B cell (primary cell): ENCODE measurements around the gene RPS14. TPM values are rescaled to one million over a fixed set of nuclear protein-coding genes. Genes with fewer than 3 reads are reported as not detected.

Source experiments
- ATAC-seq: fragments of 200-7000 bp; cut with Tn5 transposase; one replicate; pipeline ENCODE4 v1.10.0; 2021; ENCODE audit warnings: low read depth, mild to moderate bottlenecking, moderate number of reproducible peaks, moderate library complexity
- CTCF ChIA-PET: fragments of 350-600 bp; sonication (Branson Sonifier 250); formaldehyde crosslinking; loops from one replicate; lab custom pipeline; 2021; ENCODE audit warnings: antibody characterized with exemption, inconsistent platforms; lab: Charles Lee
- POLR2A ChIA-PET: fragments of 350-600 bp; sonication (Branson Sonifier 250); formaldehyde crosslinking; loops from one replicate; lab custom pipeline; 2021; ENCODE audit warnings: antibody characterized with exemption; lab: Charles Lee
- DNase-seq: peaks from one replicate; pipeline ENCODE4 v3.0.0; 2013
- H2AFZ ChIP-seq: 2 replicates; pipeline ENCODE4 v1.6.1; 2012; ENCODE audit warnings: mild to moderate bottlenecking, low read depth, low read length; ENCODE audit not compliant: insufficient read depth, poor library complexity, severe bottlenecking
- H3K27ac ChIP-seq, 2 donors: 1 replicate in 1 of 2; 2 replicates in 1 of 2; pipeline ENCODE4 v1.5.1; 2012 to 2013; ENCODE audit warnings: low read length in 2 of 2, mild to moderate bottlenecking in 2 of 2, moderate library complexity in 1 of 2
- H3K27me3 ChIP-seq, 4 experiments: fragments of 200-600 bp in 1 of 4; sonication (generic) in 1 of 4; replicated peaks in 1 of 4; 1 replicate in 2 of 4; 2 replicates in 2 of 4; pipeline versions ENCODE4 v1.6.1 to v1.7.0; 2013 to 2016; ENCODE audit warnings: low read length in 3 of 4, mild to moderate bottlenecking in 2 of 4, mixed read lengths in 1 of 4, moderate library complexity in 1 of 4; ENCODE audit not compliant: insufficient read depth in 4 of 4, control insufficient read depth in 3 of 4; ENCODE audit errors: control extremely low read depth in 1 of 4
- H3K36me3 ChIP-seq, 2 experiments: replicated peaks in 1 of 2; 1 replicate in 1 of 2; 2 replicates in 1 of 2; pipeline versions ENCODE4 v1.6.1 to v1.7.1; 2013; ENCODE audit warnings: low read length in 1 of 2; ENCODE audit not compliant: insufficient read depth in 2 of 2, control insufficient read depth in 1 of 2; ENCODE audit errors: control extremely low read depth in 1 of 2, extremely low read depth in 1 of 2
- H3K4me1 ChIP-seq, 2 donors: fragments of 200-600 bp in 1 of 2; sonication (generic) in 1 of 2; 1 replicate in 1 of 2; 2 replicates in 1 of 2; pipeline versions ENCODE4 v1.5.1 to v1.6.1; 2013 to 2017; ENCODE audit warnings: low read length in 2 of 2; ENCODE audit not compliant: control insufficient read depth in 2 of 2, insufficient read depth in 2 of 2
- H3K4me2 ChIP-seq: replicated peaks from 2 replicates; pipeline ENCODE3; 2012; ENCODE audit warnings: mild to moderate bottlenecking, low read depth, low read length; ENCODE audit not compliant: poor library complexity, severe bottlenecking
- H3K4me3 ChIP-seq, 5 experiments: fragments of 200-600 bp in 1 of 5; sonication (generic) in 1 of 5; 1 replicate in 3 of 5; 2 replicates in 2 of 5; pipeline versions ENCODE4 v1.5.1 to v1.7.0; 2011 to 2016; ENCODE audit warnings: low read length in 4 of 5, mild to moderate bottlenecking in 4 of 5, low read depth in 2 of 5, control low read depth in 1 of 5, moderate library complexity in 1 of 5; ENCODE audit not compliant: insufficient read depth in 1 of 5; ENCODE audit errors: control extremely low read depth in 1 of 5, extremely low read depth in 1 of 5
- H3K79me2 ChIP-seq: fragments of 200-600 bp; sonication (generic); one replicate; pipeline ENCODE4 v1.6.0; 2016; ENCODE audit warnings: low read length; ENCODE audit not compliant: control insufficient read depth, insufficient read depth
- H3K9ac ChIP-seq: fragments of 200-600 bp; sonication (generic); 2 replicates; pipeline ENCODE4 v1.6.1; 2017; ENCODE audit warnings: mild to moderate bottlenecking, low read length, moderate library complexity
- H3K9me3 ChIP-seq, 3 donors: one replicate each; pipeline versions ENCODE4 v1.6.1 to v1.7.1; 2013; ENCODE audit warnings: low read length in 2 of 3; ENCODE audit not compliant: control insufficient read depth in 2 of 3, insufficient read depth in 1 of 3; ENCODE audit errors: control extremely low read depth in 1 of 3
- H4K20me1 ChIP-seq: 2 replicates; pipeline ENCODE4 v1.6.0; 2012; ENCODE audit warnings: mild to moderate bottlenecking, low read length; ENCODE audit not compliant: insufficient read depth, control insufficient read depth, poor library complexity, severe bottlenecking
- H3K27ac Mint-ChIP-seq: one replicate; pipeline ENCODE4 v1.8.0; 2021; ENCODE audit warnings: mixed read lengths
- H3K27me3 Mint-ChIP-seq: one replicate; pipeline ENCODE4 v1.8.0; 2021; ENCODE audit warnings: mixed read lengths
- H3K4me1 Mint-ChIP-seq: one replicate; pipeline ENCODE4 v1.8.0; 2021; ENCODE audit warnings: mixed read lengths
- H3K4me3 Mint-ChIP-seq: one replicate; pipeline ENCODE4 v1.8.0; 2021; ENCODE audit warnings: mixed read lengths
- H3K9me3 Mint-ChIP-seq: one replicate; pipeline ENCODE4 v1.8.0; 2022; ENCODE audit warnings: mixed read lengths; ENCODE audit not compliant: insufficient read depth
- CTCF ChIP-seq: fragments of 200-600 bp; IDR thresholded peaks from one replicate; pipeline ENCODE4 v1.8.0; 2022; ENCODE audit warnings: antibody characterized with exemption, mild to moderate bottlenecking
- EZH2 ChIP-seq: IDR thresholded peaks from 2 replicates; pipeline ENCODE4 v1.6.1; 2012; ENCODE audit warnings: borderline replicate concordance, low read depth, mild to moderate bottlenecking, moderate library complexity, low read length; ENCODE audit not compliant: insufficient read depth, poor library complexity, severe bottlenecking
- WGBS: methylation state at CpG from one replicate; pipeline ENCODE4 v1.1.5; 2013; ENCODE audit warnings: missing lambda C conversion rate; ENCODE audit not compliant: insufficient coverage; 5-methylcytosine and 5-hydroxymethylcytosine counted together
- intact Hi-C: fragments of 100-400 bp; cut with micrococcal nuclease; formaldehyde crosslinking; loops from one replicate; pipeline ENCODE4 v1.10.0; 2022
- polyA plus RNA-seq: library from polyadenylated mRNA; depleted of rRNA; stranded (reverse); fragments of >200 nt; gene quantifications from 2 replicates; pipeline ENCODE4 v1.2.3, GENCODE V29; 2012
- total RNA-seq, 2 donors: library from RNA; stranded (reverse); fragments of 120-200 nt in 1 of 2; gene quantifications; 1 replicate in 1 of 2; 2 replicates in 1 of 2; pipeline versions ENCODE4 v1.2.3 to v1.2.4, GENCODE V29; 2013 to 2022

Gene RPS14
- total and polyA plus RNA-seq, 2 donors (not counting 1 experiment from before 2014, with no cell fraction given) = 3,740 to 6,881 TPM

- Histone ChIP-seq H3K9me3 (peaks cover 0 to 3% (median 0%) of the 10 kb centered on the region in 3 donors), H3K9ac (no peak overlapping the region), H4K20me1 (peaks cover 100% of the 10 kb centered on the region), H3K36me3 (peaks cover 9 to 93% of the 10 kb centered on the region in 2 experiments), H3K4me3 (peak overlapping the region in 1 of 5 experiments; percentile 4), H3K4me2 (peak overlapping the region; percentile 50), H3K4me1 (peaks cover 33 to 74% of the 10 kb centered on the region in 2 donors), H2AFZ (no peak overlapping the region), H3K27ac (peak overlapping the region; percentile 9 to 99), H3K79me2 (peaks cover 45% of the 10 kb centered on the region), H3K27me3 (no peaks in the 10 kb centered on the region)
- no peak overlapping the region for H3K27ac Mint-ChIP-seq
- no peak for TF ChIP-seq CTCF
- TF ChIP-seq EZH2 = no peak
- H3K9me3 Mint-ChIP-seq = no peaks in the 10 kb centered on the region
- ChIA-PET CTCF (interaction anchor here (1.6 to 15.8 kb wide), 3 partner anchors 7 to 30 kb away, joined by 3 to 396 read pairs (median 16); no protein-coding TSS in a partner anchor), POLR2A (interaction anchor here (0.9 to 15.5 kb wide), 6 partner anchors 8 to 45 kb away, joined by 3 to 286 read pairs (median 12); partner anchors contain the start of genes CD74 and RPS14)
- H3K4me1 Mint-ChIP-seq = peaks cover 70% of the 10 kb centered on the region
- no peak overlapping the region for H3K4me3 Mint-ChIP-seq
- intact Hi-C loops = no loop called here
- no peaks in the 10 kb centered on the region for H3K27me3 Mint-ChIP-seq
- 87% methylated on average over 9 of the region's 10 CpGs for WGBS
- ATAC-seq = no peak
- peak; percentile 61 for DNase-seq
Measured at GRCh38 chr5:150404535-150404934, 45.0 kb downstream of the RPS14 start.

- TF ChIP-seq EZH2 (no peak), CTCF (no peak)
- H3K4me3 ChIP-seq = no peak overlapping the region
- intact Hi-C loops = no loop called here
Measured at GRCh38 chr5:150404121-150404520, 45.4 kb downstream of the RPS14 start.

More at GRCh38 chr5:150404121-150404520, 45.4 kb downstream of the RPS14 start:
- H3K4me3 Mint-ChIP-seq = peak overlapping the region; percentile 24
- H3K27me3 Mint-ChIP-seq = no peaks in the 10 kb centered on the region
- H3K27ac ChIP-seq = peak overlapping the region; percentile 2 to 9
- 81% methylated on average over 5 of the region's 5 CpGs for WGBS
- no peaks in the 10 kb centered on the region for H3K9me3 Mint-ChIP-seq
- peaks cover 33 to 77% of the 10 kb centered on the region in 2 donors for H3K4me1 ChIP-seq
- H4K20me1 ChIP-seq = peaks cover 100% of the 10 kb centered on the region
- H3K9me3 ChIP-seq = peaks cover 0 to 3% (median 0%) of the 10 kb centered on the region in 3 donors
- no peak overlapping the region for H2AFZ ChIP-seq
- CTCF ChIA-PET = interaction anchor here (0.6 to 15.8 kb wide), 2 partner anchors 13 to 30 kb away, joined by 4 to 396 read pairs; no protein-coding TSS in a partner anchor
- H3K4me1 Mint-ChIP-seq = peaks cover 73% of the 10 kb centered on the region
- no peak overlapping the region for H3K9ac ChIP-seq
- H3K79me2 ChIP-seq = peaks cover 40% of the 10 kb centered on the region
- H3K36me3 ChIP-seq = peaks cover 9 to 94% of the 10 kb centered on the region in 2 experiments
- peak overlapping the region; percentile 50 for H3K4me2 ChIP-seq
- H3K27me3 ChIP-seq = no peaks in the 10 kb centered on the region
- peak overlapping the region; percentile 78 for H3K27ac Mint-ChIP-seq
- ATAC-seq (no peak), DNase-seq (no peak)
- POLR2A ChIA-PET = interaction anchor here (1.0 to 15.5 kb wide), 5 partner anchors 9 to 45 kb away, joined by 3 to 286 read pairs (median 18); partner anchors contain the start of genes CD74 and RPS14
